Mononuclear cell (primary cell): ENCODE results near the gene KRTAP12-1. TPM values are rescaled to one million over a fixed set of nuclear protein-coding genes. Genes with fewer than 3 reads are reported as not detected.
"Not testable (repeated sequence)": the region's sequence is repeated elsewhere in the genome, so short reads cannot be mapped to it uniquely, and the experiment has no call there.

Source experiments
- H3K27me3 ChIP-seq: 2 replicates; pipeline ENCODE4 v1.6.0; 2011; ENCODE audit warnings: low read length, control low read depth; ENCODE audit not compliant: insufficient read depth
- H3K4me1 ChIP-seq: 2 replicates; pipeline ENCODE4 v1.5.1; 2011; ENCODE audit warnings: mild to moderate bottlenecking, low read length, control low read depth; ENCODE audit not compliant: insufficient read depth
- H3K4me3 ChIP-seq: 2 replicates; pipeline ENCODE4 v1.5.1; 2011; ENCODE audit warnings: mild to moderate bottlenecking, low read length, moderate library complexity
- H3K9me3 ChIP-seq: 2 replicates; pipeline ENCODE4 v1.5.1; 2011; ENCODE audit warnings: low read depth, mild to moderate bottlenecking, control low read depth, low read length
- total RNA-seq: library from RNA; depleted of rRNA; stranded (reverse); fragments of >200 nt; gene quantifications from one replicate; pipeline ENCODE4 v1.2.3, GENCODE V29; 2012

Gene KRTAP12-1
- total RNA-seq, 1 donor: not detected

- Histone ChIP-seq H3K9me3 (peaks cover 14% of the 10 kb centered on the region), H3K4me3 (no peak overlapping the region), H3K4me1 (no peaks in the 10 kb centered on the region), H3K27me3 (peaks cover 15% of the 10 kb centered on the region)
Observed at GRCh38 chr21:44695641-44696040, 13.7 kb upstream of the KRTAP12-1 start.

- no peaks in the 10 kb centered on the region for H3K4me1 ChIP-seq
- peaks cover 14% of the 10 kb centered on the region for H3K9me3 ChIP-seq
- H3K27me3 ChIP-seq: peaks cover 15% of the 10 kb centered on the region
- no peak overlapping the region for H3K4me3 ChIP-seq
Observed at GRCh38 chr21:44695184-44695583, 13.2 kb upstream of the KRTAP12-1 start.

GRCh38 chr21:44694776-44695175 is 12.8 kb upstream of the KRTAP12-1 start:
- Histone ChIP-seq H3K4me3 (no peak overlapping the region), H3K4me1 (no peaks in the 10 kb centered on the region), H3K27me3 (peaks cover 15% of the 10 kb centered on the region), H3K9me3 (peaks cover 14% of the 10 kb centered on the region)

GRCh38 chr21:44692798-44693512 is 11.0 kb upstream of the KRTAP12-1 start:
- Histone ChIP-seq H3K27me3 (peaks cover 9% of the 10 kb centered on the region), H3K9me3 (peaks cover 14% of the 10 kb centered on the region), H3K4me3 (no peak overlapping the region), H3K4me1 (no peaks in the 10 kb centered on the region)

- Histone ChIP-seq H3K9me3 (peaks cover 14% of the 10 kb centered on the region), H3K4me1 (no peaks in the 10 kb centered on the region), H3K27me3 (peaks cover 8% of the 10 kb centered on the region), H3K4me3 (no peak overlapping the region)
Observed at GRCh38 chr21:44691686-44692085, 9.7 kb upstream of the KRTAP12-1 start.

GRCh38 chr21:44689740-44690139 is 7.8 kb upstream of the KRTAP12-1 start:
- not testable (repeated sequence) for H3K27me3 ChIP-seq, H3K4me1 ChIP-seq, H3K4me3 ChIP-seq
- peaks cover 14% of the 10 kb centered on the region for H3K9me3 ChIP-seq

GRCh38 chr21:44687671-44688070 is 5.7 kb upstream of the KRTAP12-1 start:
- peaks cover 5% of the 10 kb centered on the region for H3K9me3 ChIP-seq
- H3K4me1 ChIP-seq: no peaks in the 10 kb centered on the region
- H3K4me3 ChIP-seq: no peak overlapping the region
- H3K27me3 ChIP-seq: no peaks in the 10 kb centered on the region

- H3K9me3 ChIP-seq: no peaks in the 10 kb centered on the region
- no peak overlapping the region for H3K4me3 ChIP-seq
- H3K27me3 ChIP-seq: no peaks in the 10 kb centered on the region
- H3K4me1 ChIP-seq: no peaks in the 10 kb centered on the region
Observed at GRCh38 chr21:44686843-44687561, 5.0 kb upstream of the KRTAP12-1 start.

GRCh38 chr21:44686000-44686781 is 4.2 kb upstream of the KRTAP12-1 start:
- no peaks in the 10 kb centered on the region for H3K9me3 ChIP-seq
- no peaks in the 10 kb centered on the region for H3K27me3 ChIP-seq
- H3K4me1 ChIP-seq: no peaks in the 10 kb centered on the region
- H3K4me3 ChIP-seq: no peak overlapping the region

GRCh38 chr21:44685050-44685449 is 3.1 kb upstream of the KRTAP12-1 start:
- not testable (repeated sequence) for H3K4me3 ChIP-seq, H3K9me3 ChIP-seq, H3K27me3 ChIP-seq, H3K4me1 ChIP-seq

GRCh38 chr21:44684483-44684882 is 2.5 kb upstream of the KRTAP12-1 start:
- no peaks in the 10 kb centered on the region for H3K4me1 ChIP-seq
- H3K27me3 ChIP-seq: no peaks in the 10 kb centered on the region
- H3K4me3 ChIP-seq: no peak overlapping the region
- no peaks in the 10 kb centered on the region for H3K9me3 ChIP-seq

- Histone ChIP-seq H3K9me3 (no peaks in the 10 kb centered on the region), H3K4me1 (no peaks in the 10 kb centered on the region), H3K27me3 (no peaks in the 10 kb centered on the region), H3K4me3 (no peak overlapping the region)
Observed at GRCh38 chr21:44684077-44684476, 2.1 kb upstream of the KRTAP12-1 start.

- Histone ChIP-seq H3K4me1 (no peaks in the 10 kb centered on the region), H3K4me3 (no peak overlapping the region), H3K27me3 (no peaks in the 10 kb centered on the region), H3K9me3 (no peaks in the 10 kb centered on the region)
Observed at GRCh38 chr21:44682580-44683151, 703 bp upstream of the KRTAP12-1 start.

GRCh38 chr21:44681152-44681551 is 811 bp downstream of the KRTAP12-1 start:
- no peak overlapping the region for H3K4me3 ChIP-seq
- H3K4me1 ChIP-seq: no peaks in the 10 kb centered on the region
- H3K27me3 ChIP-seq: no peaks in the 10 kb centered on the region
- no peaks in the 10 kb centered on the region for H3K9me3 ChIP-seq

- no peaks in the 10 kb centered on the region for H3K9me3 ChIP-seq
- H3K4me1 ChIP-seq: no peaks in the 10 kb centered on the region
- no peak overlapping the region for H3K4me3 ChIP-seq
Observed at GRCh38 chr21:44677881-44678280, 4.1 kb downstream of the KRTAP12-1 start.

More at GRCh38 chr21:44677881-44678280, 4.1 kb downstream of the KRTAP12-1 start:
- no peaks in the 10 kb centered on the region for H3K27me3 ChIP-seq
